GM21526 (cell line): Measurements from ENCODE around the gene NARS2.

Experiments used
- ATAC-seq: cut with Tn5 transposase; IDR thresholded peaks from one replicate; pipeline ENCODE4 v1.9.1; 2021; ENCODE audit warnings: moderate library complexity; ENCODE audit not compliant: unreplicated experiment, low FRiP score

Gene NARS2

DNA sequence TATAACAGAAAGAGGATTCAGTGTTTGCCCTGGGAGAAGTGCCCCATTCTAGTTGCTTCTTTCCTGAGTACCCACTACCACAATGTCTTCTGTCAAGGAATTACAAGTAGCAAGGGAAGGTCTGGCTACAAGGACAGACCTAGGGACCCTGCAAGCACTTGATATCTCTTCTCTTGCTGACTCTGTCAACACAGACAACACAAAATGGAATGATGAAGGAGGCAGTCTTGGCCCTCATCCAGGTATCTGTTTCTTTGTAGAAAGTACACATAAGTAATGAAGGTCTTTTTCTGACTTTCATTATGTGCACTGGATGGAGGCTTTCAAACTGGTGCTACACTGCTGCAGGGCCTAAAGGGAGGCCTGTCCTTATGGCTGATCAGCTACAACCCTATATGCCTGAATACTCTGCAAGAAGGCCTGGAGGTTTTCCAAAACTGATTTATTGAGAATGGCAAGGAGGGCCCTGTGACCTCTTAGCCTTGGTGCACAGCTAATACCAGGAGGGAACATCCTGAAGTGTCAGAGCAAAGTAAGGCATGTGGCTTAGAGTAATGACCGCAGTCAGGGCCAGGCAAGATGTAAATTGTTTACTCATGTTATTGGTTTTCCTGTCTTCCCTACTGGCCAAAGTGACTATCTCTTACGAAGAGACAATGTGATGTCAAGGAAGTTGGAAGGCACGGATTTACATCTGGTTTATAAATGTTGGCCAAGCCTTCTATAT, 188.3 kb downstream of the NARS2 start:
- ATAC-seq, result no peak
